ENCODE measurements around the gene VSTM5. TPM values are rescaled to one million over a fixed set of nuclear protein-coding genes. Genes with fewer than 3 reads are reported as not detected.

VSTM5 gene
- total and polyA plus RNA-seq, 2 donors from 2014 or later, result 0.41 to 1.8 TPM

GRCh38 chr11:93831343-93832127 is 18.9 kb downstream of the VSTM5 start:
- no peaks in the 10 kb centered on the region for H3K9me3 ChIP-seq (ENCODE audit: control insufficient read depth in 2 of 3, insufficient read depth in 1 of 3, low read length in 3 of 3)
- H3K36me3 ChIP-seq (ENCODE audit: control insufficient read depth in 2 of 3, insufficient read depth in 3 of 3, low read length in 3 of 3), result no peaks in the 10 kb centered on the region
- FAIRE-seq, result no peak
- no peak for TF ChIP-seq CTCF (IDR thresholded peaks at IDR 0.05; ENCODE audit: borderline replicate concordance, extremely low read depth, insufficient read depth)
- intact Hi-C loops (cut with DNase I), result no loop called here
- DNase-seq, result no peak
- no peak overlapping the region for H3K9ac ChIP-seq (ENCODE audit: low read length in 3 of 3)
- H3K27ac ChIP-seq (ENCODE audit: low read depth in 2 of 2, low read length in 2 of 2), result no peak overlapping the region
- H3K4me3 ChIP-seq (ENCODE audit: low read length in 3 of 3), result no peak overlapping the region
- H3K27me3 ChIP-seq (ENCODE audit: control insufficient read depth, insufficient read depth, low read length), result no peaks in the 10 kb centered on the region
- H3K4me1 ChIP-seq (ENCODE audit: control insufficient read depth in 2 of 3, insufficient read depth in 2 of 3, low read depth in 1 of 3, low read length in 3 of 3), result no peaks in the 10 kb centered on the region

- Histone ChIP-seq H3K27ac (ENCODE audit: low read depth in 2 of 2, low read length in 2 of 2) (no peak overlapping the region), H3K4me3 (ENCODE audit: low read length in 3 of 3) (no peak overlapping the region), H3K36me3 (ENCODE audit: control insufficient read depth in 2 of 3, insufficient read depth in 3 of 3, low read length in 3 of 3) (no peaks in the 10 kb centered on the region), H3K27me3 (ENCODE audit: control insufficient read depth, insufficient read depth, low read length) (no peaks in the 10 kb centered on the region), H3K9me3 (ENCODE audit: control insufficient read depth in 2 of 3, insufficient read depth in 1 of 3, low read length in 3 of 3) (no peaks in the 10 kb centered on the region), H3K4me1 (ENCODE audit: control insufficient read depth in 2 of 3, insufficient read depth in 2 of 3, low read depth in 1 of 3, low read length in 3 of 3) (no peaks in the 10 kb centered on the region), H3K9ac (ENCODE audit: low read length in 3 of 3) (no peak overlapping the region)
- no peak for TF ChIP-seq CTCF (IDR thresholded peaks at IDR 0.05; ENCODE audit: borderline replicate concordance, extremely low read depth, insufficient read depth)
- DNase-seq (peak in 1 of 5 donors; percentile 2), FAIRE-seq (no peak)
- intact Hi-C loops (cut with DNase I), result no loop called here
These were observed 20.8 kb downstream of the VSTM5 start for GRCh38 chr11:93829598-93829997.

- Histone ChIP-seq H3K9ac (ENCODE audit: low read length in 3 of 3) (no peak overlapping the region), H3K4me3 (ENCODE audit: low read length in 3 of 3) (no peak overlapping the region), H3K4me1 (ENCODE audit: control insufficient read depth in 2 of 3, insufficient read depth in 2 of 3, low read depth in 1 of 3, low read length in 3 of 3) (no peaks in the 10 kb centered on the region), H3K27ac (ENCODE audit: low read depth in 2 of 2, low read length in 2 of 2) (no peak overlapping the region), H3K27me3 (ENCODE audit: control insufficient read depth, insufficient read depth, low read length) (no peaks in the 10 kb centered on the region), H3K36me3 (ENCODE audit: control insufficient read depth in 2 of 3, insufficient read depth in 3 of 3, low read length in 3 of 3) (no peaks in the 10 kb centered on the region), H3K9me3 (ENCODE audit: control insufficient read depth in 2 of 3, insufficient read depth in 1 of 3, low read length in 3 of 3) (no peaks in the 10 kb centered on the region)
- DNase-seq (no peak), FAIRE-seq (no peak)
- TF ChIP-seq CTCF (IDR thresholded peaks at IDR 0.05; ENCODE audit: borderline replicate concordance, extremely low read depth, insufficient read depth), result no peak
- intact Hi-C loops (cut with DNase I), result no loop called here
These were observed 23.1 kb downstream of the VSTM5 start for GRCh38 chr11:93827363-93827762.

Data from kidney (tissue), 14 donors.